Testis (tissue), 2 donors: ENCODE results near the gene ANKH.

ENCODE experiments used
- CTCF ChIP-seq, 3 experiments: fragments of 450-650 bp in 2 of 3; fragments of 200-600 bp in 1 of 3; sonication (generic) in 1 of 3; IDR thresholded peaks; one replicate each; pipeline ENCODE4 v1.5.1; 2016 to 2019; ENCODE audit warnings: antibody characterized with exemption in 3 of 3, mild to moderate bottlenecking in 2 of 3, moderate library complexity in 1 of 3
- POLR2A ChIP-seq: fragments of 450-650 bp; IDR thresholded peaks from one replicate; pipeline ENCODE4 v1.6.1; 2017; ENCODE audit warnings: antibody characterized with exemption, mild to moderate bottlenecking, moderate library complexity

- TF ChIP-seq CTCF (IDR thresholded peaks at IDR 0.05) (no peak), POLR2A (no peak)
Measured at GRCh38 chr5:14850419-14851049, 21.0 kb downstream of the ANKH start.
